Posterior vena cava (tissue), 2 donors: ENCODE measurements around the gene LYPD6. TPM values are rescaled to one million over a fixed set of nuclear protein-coding genes. Genes with fewer than 3 reads are reported as not detected.

Experiments used
- DNase-seq: peaks from one replicate; pipeline ENCODE4 v3.0.0-alpha.2; 2020; ENCODE audit warnings: low spot score
- intact Hi-C, 2 donors: fragments of 100-400 bp; cut with DNase I; formaldehyde crosslinking; loops; one replicate each; pipeline versions ENCODE4 v1.14.1 to v1.14.2; 2022 to 2023
- total RNA-seq, 2 donors: library from RNA; stranded (reverse); fragmentation: NEBNext Ultra II Directional; extraction: Animal tissue kit (Norgen Biotek cat#: 25700); gene quantifications; one replicate each; pipeline ENCODE4 v1.2.1, GENCODE V29; 2021
- donor health status: DM: yes; HTN: yes; CAD: no.
- donor health status: DM: yes; HTN: yes; CAD: no.

LYPD6 gene
- total RNA-seq, 2 donors from 2014 or later: 0.23 to 0.38 TPM

DNA sequence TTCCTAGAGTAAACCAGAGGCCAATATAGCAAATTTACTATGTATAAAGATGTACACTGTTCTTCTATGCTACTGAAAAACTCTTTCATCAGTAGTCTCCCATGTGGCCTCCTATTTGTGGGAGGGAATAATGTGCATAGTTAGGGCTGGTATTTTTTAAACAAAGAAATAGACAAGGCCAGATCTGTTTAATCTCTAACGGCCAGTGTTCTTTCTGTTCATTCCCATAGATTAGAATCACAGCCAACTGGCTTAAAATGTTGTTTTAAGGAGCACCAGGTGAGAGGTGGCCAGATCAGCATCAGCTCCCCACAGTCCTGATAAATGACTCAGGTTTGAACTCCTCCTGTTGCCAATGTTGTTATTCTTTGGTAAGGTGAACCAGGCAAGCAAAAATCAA, 12.1 kb downstream of the LYPD6 start:
- DNase-seq: no peak
- intact Hi-C loops: no loop called here

DNA sequence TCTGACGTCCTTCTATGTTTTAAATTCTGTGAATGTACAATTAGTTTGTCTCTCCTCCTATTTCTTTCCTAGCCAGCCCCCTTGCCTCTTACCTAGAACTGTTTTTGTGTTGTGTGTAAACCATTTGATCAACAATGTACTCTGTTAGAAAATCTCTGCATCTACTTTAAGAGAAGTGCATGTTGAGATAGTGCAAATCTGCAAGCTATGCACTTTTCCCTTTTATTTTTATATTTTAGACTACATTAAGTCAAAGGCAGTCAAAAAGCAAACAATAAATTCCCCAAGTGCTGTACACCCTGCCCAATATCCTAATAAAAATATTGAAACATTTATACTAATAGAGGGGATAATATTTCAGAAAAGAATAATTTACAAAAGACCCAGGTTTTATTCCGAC, 13.7 kb downstream of the LYPD6 start:
- no peak for DNase-seq
- intact Hi-C loops: no loop called here

DNA sequence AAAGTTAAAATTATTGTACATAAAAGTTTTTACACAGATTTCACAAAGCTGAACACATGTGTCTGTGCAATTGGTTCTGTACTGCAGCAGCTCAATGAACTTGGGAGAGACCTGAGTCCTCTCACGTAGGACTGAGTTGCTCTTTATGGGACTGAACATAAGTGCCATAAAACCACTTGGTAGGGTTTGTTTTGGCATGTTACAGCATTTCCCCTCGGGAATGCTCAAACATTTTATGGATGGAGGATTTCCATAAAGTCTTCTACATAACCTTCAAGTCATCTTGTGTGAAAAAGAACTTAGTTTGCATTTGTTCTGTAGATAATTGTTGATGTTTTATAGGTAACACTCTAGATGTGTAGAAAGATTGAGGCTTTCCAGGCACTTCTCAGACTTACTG, 15.9 kb downstream of the LYPD6 start:
- intact Hi-C loops: no loop called here

DNA sequence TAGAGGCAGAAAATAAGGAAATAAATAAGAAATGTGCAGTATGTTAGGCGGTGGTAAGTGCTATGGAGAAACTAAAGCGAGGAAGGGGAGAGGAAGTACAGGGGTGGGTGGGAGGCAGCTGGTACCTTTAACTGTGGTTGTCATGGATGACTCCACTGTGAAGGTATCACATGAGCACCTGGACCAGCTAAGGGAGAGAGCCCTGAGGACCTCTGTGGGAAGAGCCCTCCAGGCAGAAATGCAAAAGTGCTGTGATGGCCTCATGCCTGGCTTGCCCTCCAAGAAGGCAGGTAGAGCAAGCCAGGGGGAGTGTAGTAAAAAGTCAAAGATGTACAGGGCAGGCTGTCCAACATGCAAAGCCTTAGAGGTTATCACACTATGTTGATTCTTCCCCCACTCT, 17.9 kb downstream of the LYPD6 start:
- intact Hi-C loops: no loop called here

More for the DNA sequence above, 15.9 kb downstream of the LYPD6 start:
- DNase-seq: no peak

DNA sequence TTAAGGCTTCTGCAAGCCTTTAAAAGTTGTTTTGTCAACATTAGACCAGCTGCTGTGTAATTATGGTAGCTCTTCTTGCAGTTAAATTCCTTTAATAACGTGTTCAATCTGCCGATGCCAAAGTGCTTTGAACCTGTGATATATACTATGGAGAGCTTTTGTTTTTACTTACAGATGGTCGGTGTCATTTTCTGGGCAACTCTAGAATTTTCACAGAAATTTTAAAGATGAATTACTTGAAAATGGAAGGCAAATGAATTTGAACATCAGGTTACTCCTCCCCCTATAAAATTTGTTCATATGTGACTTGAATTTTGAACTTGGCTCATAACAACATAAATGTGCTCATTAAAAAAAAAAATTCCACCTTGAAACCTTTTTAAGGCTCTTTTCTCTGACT, 23.0 kb downstream of the LYPD6 start:
- DNase-seq: no peak
- intact Hi-C loops: no loop called here

More for the DNA sequence above, 17.9 kb downstream of the LYPD6 start:
- DNase-seq: no peak

DNA sequence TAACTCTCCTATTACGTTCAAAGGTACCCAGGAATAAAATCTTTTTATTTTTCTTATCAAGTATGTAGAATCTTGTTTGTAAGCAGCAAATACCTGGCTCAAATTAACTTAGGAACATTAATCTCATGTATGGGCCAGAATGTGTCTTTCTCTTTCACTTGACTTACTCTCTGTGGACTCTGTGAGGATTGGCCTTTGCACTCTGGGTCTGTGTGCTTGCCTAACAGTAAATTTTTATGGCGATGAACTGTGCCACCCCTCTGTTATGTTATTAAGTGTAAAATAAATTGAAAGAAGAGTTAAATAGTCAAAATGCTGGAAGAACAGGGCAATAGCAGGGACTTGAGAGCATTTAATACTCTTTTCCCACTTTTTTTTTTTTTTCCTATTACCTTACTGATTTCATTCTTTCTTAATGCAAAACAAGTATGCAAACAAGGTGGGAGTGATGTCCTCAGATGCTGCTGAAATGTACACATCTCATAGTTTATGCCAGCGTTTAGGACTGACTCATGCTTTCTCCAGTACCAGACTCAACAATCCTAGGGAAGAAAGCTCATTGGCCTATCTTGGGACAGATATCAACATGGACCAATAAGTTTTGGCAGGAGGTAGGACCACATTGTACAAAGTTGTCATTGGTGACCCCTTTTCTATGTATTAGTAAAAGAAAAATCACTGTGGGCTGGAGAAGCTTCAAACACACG, 25.5 kb downstream of the LYPD6 start:
- intact Hi-C loops: no loop called here
- no peak for DNase-seq

DNA sequence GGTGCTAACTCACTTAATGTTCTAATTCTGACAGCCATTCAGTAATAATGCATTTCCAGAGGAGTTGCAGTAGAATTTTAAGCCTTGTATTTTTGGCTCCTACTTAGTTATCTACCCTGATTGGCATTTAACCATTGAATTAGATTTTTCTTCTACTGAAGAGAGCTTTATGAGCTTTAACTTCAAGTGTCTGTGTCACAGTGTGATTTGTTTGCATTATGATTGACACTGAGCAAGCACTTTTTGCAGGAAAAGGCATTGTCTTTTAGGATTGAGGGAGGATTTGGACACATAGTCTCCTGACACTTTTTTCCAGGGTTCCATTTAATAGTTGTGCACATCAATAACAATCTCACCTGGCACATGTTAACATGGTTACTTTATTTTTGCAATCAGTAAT, 26.7 kb downstream of the LYPD6 start:
- DNase-seq: no peak
- intact Hi-C loops: no loop called here

DNA sequence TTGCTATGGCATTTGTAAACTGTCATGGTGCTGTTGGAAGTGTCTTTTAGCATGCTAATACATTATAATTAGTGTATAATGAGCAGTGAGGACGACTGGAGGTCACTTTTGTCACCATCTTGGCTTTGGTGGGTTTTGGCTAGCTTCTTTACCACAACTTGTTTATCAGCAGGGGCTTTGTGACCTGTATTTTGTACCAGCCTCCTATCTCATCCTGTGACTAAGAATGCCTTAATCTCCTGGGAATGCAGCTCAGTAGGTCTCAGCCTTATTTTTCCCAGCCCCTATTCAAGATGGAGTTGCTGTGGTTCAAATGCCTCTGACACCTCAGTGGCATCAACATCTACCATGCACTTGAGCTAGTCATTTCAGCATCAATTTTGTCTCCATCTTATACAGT, 29.7 kb downstream of the LYPD6 start:
- no peak for DNase-seq
- intact Hi-C loops: no loop called here

DNA sequence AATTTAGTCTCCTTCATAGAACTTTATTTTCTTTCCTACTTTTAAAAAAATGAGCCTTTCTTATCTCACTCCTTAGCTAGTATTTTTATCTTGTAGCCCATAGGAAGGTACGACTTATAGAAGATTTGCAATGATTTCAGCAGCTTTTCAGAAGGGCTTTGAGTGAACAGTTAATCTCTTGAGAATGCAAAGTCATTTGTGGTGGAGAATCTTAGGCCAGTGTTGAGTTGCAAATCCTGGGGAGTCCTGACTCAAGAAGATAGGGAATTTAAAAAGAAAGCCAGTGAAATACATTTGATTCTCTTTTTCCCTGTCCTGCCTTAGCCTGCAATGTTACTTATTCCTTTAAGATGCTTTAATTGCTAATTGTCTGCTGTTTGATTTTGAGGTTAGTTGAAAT, 33.6 kb downstream of the LYPD6 start:
- DNase-seq: no peak
- intact Hi-C loops: no loop called here

DNA sequence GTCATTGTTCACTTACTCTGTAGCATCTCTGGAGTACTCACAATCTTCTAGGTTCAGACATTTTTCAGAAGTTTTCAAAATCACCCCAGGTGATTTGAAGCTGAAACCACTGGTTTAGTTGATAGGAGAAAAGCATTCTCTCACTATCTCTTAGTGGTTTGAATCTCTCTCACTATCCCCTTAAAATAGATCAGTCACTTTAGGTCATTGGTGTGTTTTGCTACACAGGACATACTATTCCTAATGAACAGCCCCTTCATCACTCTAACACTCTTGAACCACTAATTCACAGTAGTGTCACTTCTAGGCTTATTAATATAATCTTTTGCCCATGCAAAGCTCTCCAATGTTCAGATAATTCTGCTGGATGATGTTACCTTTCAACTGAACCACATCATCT, 34.5 kb downstream of the LYPD6 start:
- DNase-seq: no peak
- intact Hi-C loops: no loop called here

DNA sequence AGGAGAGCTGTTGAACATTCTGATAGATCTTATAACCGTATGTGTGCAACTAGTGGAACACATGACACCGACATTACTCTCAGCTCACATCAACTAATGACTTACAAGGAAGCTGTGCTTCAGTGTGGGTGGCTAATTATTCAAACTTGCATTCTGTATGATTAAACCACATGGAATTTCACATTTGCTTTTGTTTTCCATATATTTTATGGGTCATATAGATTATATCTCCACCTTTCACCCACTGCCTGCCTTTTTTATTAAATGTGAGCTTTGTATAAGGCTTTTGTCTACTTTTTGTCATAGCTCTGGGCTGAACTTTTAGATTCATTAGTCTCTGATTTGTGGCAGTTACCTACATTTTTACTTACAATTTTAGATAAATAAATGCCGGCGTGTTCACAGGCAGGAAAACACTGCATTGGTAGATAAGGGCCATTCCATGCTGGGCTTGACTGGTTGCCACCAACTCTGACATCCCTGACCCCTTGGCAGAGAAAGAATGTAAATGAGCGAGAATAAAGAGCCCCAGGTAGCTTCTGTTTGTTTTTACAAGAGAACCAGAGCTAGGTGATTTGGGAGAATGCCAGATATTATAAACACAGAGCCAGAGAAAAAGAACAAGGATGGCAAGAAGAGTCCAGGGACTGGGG, 35.7 kb downstream of the LYPD6 start:
- DNase-seq: no peak
- intact Hi-C loops: no loop called here

DNA sequence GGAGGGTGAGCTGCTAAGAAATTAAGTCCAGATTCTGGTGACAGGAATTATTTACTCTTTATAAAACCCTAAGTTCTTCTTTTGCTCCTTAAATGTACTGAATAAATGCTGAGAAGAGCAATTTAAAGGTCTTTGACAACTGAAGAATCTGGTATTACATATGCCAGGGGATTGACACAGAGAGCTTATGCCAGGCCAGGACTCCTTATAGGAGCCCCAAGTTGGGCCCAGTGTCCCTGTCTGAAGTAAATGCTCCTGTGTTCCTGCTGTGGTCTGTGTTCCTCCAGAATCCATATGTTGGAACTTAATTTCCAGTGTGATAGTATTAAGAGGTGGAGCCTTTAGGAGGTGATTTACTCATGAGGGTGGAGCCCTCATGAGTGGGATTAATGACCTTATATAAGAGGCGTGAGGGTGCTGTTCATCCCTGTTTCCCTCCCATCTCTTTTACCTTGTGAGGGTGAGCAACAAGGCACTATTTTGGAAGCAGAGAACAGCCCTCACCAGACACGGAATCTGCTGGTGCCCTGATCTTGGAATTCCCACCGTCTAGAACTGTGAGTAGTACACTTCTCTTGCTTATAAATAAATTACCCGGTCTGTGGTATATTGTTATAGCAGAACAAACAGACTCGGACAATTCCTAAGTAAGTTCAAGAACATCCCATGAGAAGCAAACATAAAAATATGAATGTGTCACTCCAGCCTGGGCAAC, 39.8 kb downstream of the LYPD6 start:
- intact Hi-C loops: no loop called here
- DNase-seq: no peak

DNA sequence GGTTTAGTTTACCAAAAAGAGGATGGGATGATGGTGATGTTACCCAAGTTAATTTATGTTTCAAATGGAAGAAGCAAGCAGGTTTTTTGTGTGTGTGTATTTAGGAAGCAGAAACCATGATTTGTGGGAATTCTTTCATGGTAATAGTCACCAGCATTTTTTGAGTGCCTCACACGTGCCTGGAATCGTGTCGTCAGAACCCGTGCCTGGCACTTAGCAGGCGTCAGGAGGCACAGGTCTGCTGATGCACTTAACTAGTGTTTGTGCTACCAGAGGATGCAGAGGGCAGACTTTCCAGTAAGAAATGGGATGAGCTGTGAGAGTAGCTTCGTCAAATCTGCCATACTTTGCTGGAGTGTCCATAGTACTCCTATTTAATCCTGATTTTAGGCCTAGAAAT, 41.1 kb downstream of the LYPD6 start:
- no peak for DNase-seq

DNA sequence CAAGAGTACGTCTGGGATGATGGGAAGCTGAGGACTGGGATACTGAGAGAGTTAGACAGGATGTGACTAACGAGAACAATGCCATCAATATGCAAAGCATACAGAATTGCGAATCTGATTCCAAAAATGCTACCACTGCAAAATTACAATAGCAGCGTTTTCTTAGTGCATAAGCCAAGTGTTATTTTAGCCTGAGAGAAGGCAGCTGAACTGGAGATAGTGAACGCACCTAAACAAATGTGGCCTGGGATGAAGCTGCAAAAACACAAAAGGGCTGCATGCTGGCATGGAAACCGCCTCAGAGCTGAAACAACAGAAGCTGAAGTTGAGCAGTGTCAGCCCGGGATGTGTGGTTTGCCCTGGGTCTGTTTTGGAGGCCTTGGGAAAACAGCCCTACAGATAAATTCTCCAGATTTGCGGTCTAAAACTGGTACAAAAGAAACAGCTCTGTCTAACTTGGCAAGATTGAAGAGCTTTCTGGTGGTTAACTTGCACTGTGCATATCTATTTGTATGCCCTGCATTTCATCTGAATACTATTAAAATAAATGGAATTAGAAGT, 45.5 kb downstream of the LYPD6 start:
- DNase-seq: no peak
- intact Hi-C loops: no loop called here

More for the DNA sequence above, 41.1 kb downstream of the LYPD6 start:
- intact Hi-C loops: loop anchor here in 1 of 2 donors (1.0 kb wide), 1 partner anchor 48 kb away; no protein-coding TSS in a partner anchor

DNA sequence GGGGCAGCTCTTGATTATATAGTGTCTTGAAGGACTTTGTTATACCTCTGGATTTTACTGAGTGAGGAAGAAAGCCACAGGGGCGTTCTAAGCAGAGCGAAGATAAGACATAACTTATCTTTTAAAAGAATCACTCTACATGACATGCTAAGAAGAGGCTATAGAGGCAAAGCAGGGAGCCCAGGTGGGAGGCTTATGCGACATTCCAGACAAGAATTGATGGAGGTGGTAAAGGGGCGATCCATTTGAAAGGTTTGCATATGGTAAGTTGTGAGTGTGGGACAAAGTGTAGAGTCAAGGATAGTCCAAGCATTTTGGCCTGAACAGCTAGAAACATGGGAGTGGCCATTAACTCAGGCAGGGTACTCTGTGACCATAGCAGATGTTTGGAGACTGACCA, 49.8 kb downstream of the LYPD6 start:
- intact Hi-C loops: no loop called here
- DNase-seq: no peak

DNA sequence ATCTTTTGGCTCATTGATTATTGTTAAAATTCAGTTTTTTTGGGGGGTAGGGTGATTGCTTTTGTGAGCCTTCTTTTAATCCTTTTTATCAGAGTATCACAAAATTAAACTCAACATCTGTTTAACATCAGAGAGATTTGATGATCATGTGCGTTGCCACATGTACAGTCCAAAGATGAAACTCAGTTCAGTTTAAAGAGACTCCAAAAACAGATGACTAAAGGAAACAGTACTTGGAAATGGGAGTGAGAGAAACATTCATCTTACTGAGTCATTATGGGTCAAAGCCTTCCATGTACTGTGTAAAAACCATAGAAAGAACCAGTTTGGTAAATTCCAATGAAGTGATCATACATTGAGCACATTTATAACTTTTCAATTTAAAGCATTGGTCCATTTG, 53.0 kb downstream of the LYPD6 start:
- no peak for DNase-seq
- intact Hi-C loops: no loop called here

DNA sequence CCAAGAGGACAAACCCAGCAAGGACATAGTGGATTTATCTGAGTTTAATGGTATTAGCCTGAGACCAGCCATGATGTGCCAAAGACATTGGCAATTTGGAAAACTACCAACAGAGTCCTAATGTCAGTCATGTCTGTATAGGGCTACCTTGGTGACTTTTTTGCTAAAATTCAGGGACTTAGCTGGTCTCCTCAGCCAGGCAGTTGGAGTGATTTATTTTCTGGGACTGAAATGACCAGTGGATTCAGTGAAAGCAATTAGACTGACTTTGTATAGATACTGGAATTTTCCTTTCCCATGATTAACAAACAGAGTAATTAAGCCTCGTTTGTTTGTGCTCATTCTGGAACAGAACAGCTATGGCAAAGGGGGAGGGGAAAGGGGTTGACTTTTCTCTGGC, 55.0 kb downstream of the LYPD6 start:
- intact Hi-C loops: no loop called here
- no peak for DNase-seq

DNA sequence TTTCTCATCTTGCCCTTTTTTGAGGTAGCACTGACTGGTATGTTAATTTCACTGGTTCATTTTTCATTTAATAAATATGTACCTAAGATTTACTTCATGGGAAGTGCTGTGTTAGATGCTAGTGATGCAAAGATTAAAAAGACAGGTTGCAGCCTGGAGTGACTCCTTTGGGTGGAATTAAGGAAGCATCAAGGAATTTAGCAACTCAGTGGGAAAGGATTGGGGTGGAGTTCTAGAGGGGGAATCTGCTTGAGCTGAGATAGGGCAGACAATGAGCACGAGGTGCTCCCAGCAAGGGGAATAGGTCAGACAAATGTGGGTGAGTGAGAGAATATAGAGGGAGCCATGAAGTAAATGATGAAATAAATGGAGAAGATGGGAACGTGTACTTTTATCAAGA, 57.0 kb downstream of the LYPD6 start:
- intact Hi-C loops: no loop called here

DNA sequence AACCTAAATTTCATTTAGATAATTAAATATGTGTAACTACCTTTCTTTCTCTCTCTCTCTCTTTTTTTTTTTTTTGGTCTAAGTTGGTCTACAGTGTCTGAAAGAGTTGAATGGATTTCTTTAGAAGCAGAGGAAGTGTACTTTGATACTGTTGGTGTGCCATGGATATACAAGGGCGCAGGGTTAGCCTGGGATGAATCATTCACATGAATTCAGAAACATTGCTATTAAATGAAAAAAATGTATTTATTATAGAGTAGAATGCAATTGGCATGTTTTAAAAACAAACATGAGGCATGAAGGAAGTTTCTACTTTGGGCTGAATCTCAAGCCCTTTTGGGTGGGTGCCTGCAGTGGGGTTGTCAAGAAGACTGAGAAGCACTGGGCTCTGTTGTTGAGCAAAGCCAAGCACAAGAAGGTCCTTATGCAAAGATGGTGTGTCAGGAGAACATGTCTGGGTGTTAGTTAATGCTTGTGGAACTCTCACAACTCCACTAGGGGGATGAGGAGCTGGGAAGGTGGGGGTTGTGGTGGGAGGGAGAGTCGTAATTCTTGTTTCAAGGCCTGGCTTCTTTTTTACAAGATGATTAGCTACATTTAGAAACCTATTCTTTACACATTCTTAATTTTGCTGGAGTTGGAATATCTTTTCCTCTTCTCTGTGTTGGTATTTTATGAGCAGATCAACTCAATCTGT, 57.9 kb downstream of the LYPD6 start:
- intact Hi-C loops: no loop called here
- no peak for DNase-seq

More for the DNA sequence above, 57.0 kb downstream of the LYPD6 start:
- DNase-seq: no peak
